ENCODE data around the gene MED25.
A peak's percentile ranks its signal among the peaks of the same experiment; 100 is the strongest.

The MED25 gene

GRCh38 chr19:49802836-49803528, 15.1 kb upstream of the MED25 start:
- Histone ChIP-seq H3K4me3 (no peak overlapping the region), H3K27me3 (ENCODE audit: low read depth) (no peaks in the 10 kb centered on the region), H3K36me3 (replicated peaks) (peaks cover 39% of the 10 kb centered on the region), H3K4me1 (no peaks in the 10 kb centered on the region), H3K9me3 (no peaks in the 10 kb centered on the region)
- in situ Hi-C loops (cut with MboI; ENCODE audit: low sequenced_read_pairs), result no loop called here
- DNase-seq (ENCODE audit: low spot score in 2 of 2), result no peak

- DNase-seq (ENCODE audit: low spot score in 2 of 2), result no peak
- in situ Hi-C loops (cut with MboI; ENCODE audit: low sequenced_read_pairs), result no loop called here
- Histone ChIP-seq H3K4me1 (no peaks in the 10 kb centered on the region), H3K27me3 (ENCODE audit: low read depth) (no peaks in the 10 kb centered on the region), H3K36me3 (replicated peaks) (peaks cover 39% of the 10 kb centered on the region), H3K9me3 (no peaks in the 10 kb centered on the region), H3K4me3 (no peak overlapping the region)
These were observed 14.6 kb upstream of the MED25 start for GRCh38 chr19:49803529-49803856.

- H3K9me3 ChIP-seq, result no peaks in the 10 kb centered on the region
- no peak overlapping the region for H3K4me3 ChIP-seq
- H3K36me3 ChIP-seq (replicated peaks), result peaks cover 20% of the 10 kb centered on the region
- no peaks in the 10 kb centered on the region for H3K27me3 ChIP-seq (ENCODE audit: low read depth)
- no peaks in the 10 kb centered on the region for H3K4me1 ChIP-seq
- in situ Hi-C loops (cut with MboI; ENCODE audit: low sequenced_read_pairs), result no loop called here
- no peak for DNase-seq (ENCODE audit: low spot score in 2 of 2)
These were observed 12.1 kb upstream of the MED25 start for GRCh38 chr19:49805822-49806619.

DNA sequence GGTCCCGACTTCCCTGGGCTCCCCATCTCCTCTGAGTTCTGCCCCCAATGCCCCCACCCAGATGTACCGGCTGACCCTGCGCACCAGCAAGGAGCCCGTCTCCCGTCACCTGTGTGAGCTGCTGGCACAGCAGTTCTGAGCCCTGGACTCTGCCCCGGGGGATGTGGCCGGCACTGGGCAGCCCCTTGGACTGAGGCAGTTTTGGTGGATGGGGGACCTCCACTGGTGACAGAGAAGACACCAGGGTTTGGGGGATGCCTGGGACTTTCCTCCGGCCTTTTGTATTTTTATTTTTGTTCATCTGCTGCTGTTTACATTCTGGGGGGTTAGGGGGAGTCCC, 11.5 kb upstream of the MED25 start:
- in situ Hi-C loops (cut with MboI; ENCODE audit: low sequenced_read_pairs), result no loop called here
- H3K4me1 ChIP-seq, result no peaks in the 10 kb centered on the region
- no peak overlapping the region for H3K4me3 ChIP-seq
- no peaks in the 10 kb centered on the region for H3K9me3 ChIP-seq
- H3K36me3 ChIP-seq (replicated peaks), result peaks cover 20% of the 10 kb centered on the region
- DNase-seq (ENCODE audit: low spot score in 2 of 2), result no peak
- H3K27me3 ChIP-seq (ENCODE audit: low read depth), result no peaks in the 10 kb centered on the region

- Histone ChIP-seq H3K4me1 (no peaks in the 10 kb centered on the region), H3K27me3 (ENCODE audit: low read depth) (no peaks in the 10 kb centered on the region), H3K4me3 (no peak overlapping the region), H3K9me3 (no peaks in the 10 kb centered on the region), H3K36me3 (replicated peaks) (peaks cover 20% of the 10 kb centered on the region)
- DNase-seq (ENCODE audit: low spot score in 2 of 2), result no peak
- in situ Hi-C loops (cut with MboI; ENCODE audit: low sequenced_read_pairs), result no loop called here
These were observed 10.8 kb upstream of the MED25 start for GRCh38 chr19:49807058-49807903.

- in situ Hi-C loops (cut with MboI; ENCODE audit: low sequenced_read_pairs), result no loop called here
- DNase-seq (ENCODE audit: low spot score in 2 of 2), result no peak
These were observed 10.0 kb upstream of the MED25 start for GRCh38 chr19:49807904-49808675.

GRCh38 chr19:49808711-49809159, 9.4 kb upstream of the MED25 start:
- Histone ChIP-seq H3K36me3 (replicated peaks) (peaks cover 8% of the 10 kb centered on the region), H3K4me3 (no peak overlapping the region), H3K9me3 (peaks cover 3% of the 10 kb centered on the region; the same call in 1 of the 2 replicates), H3K4me1 (peaks cover 3% of the 10 kb centered on the region), H3K27me3 (ENCODE audit: low read depth) (no peaks in the 10 kb centered on the region)
- in situ Hi-C loops (cut with MboI; ENCODE audit: low sequenced_read_pairs), result no loop called here
- peak in 1 of 2 experiments; percentile 77 for DNase-seq (ENCODE audit: low spot score in 2 of 2)

More at GRCh38 chr19:49807904-49808675, 10.0 kb upstream of the MED25 start:
- H3K4me1 ChIP-seq, result peaks cover 3% of the 10 kb centered on the region
- peaks cover 15% of the 10 kb centered on the region for H3K36me3 ChIP-seq (replicated peaks)
- H3K27me3 ChIP-seq (ENCODE audit: low read depth), result no peaks in the 10 kb centered on the region
- H3K9me3 ChIP-seq, result peaks cover 3% of the 10 kb centered on the region; the same call in 1 of the 2 replicates
- no peak overlapping the region for H3K4me3 ChIP-seq

DNA sequence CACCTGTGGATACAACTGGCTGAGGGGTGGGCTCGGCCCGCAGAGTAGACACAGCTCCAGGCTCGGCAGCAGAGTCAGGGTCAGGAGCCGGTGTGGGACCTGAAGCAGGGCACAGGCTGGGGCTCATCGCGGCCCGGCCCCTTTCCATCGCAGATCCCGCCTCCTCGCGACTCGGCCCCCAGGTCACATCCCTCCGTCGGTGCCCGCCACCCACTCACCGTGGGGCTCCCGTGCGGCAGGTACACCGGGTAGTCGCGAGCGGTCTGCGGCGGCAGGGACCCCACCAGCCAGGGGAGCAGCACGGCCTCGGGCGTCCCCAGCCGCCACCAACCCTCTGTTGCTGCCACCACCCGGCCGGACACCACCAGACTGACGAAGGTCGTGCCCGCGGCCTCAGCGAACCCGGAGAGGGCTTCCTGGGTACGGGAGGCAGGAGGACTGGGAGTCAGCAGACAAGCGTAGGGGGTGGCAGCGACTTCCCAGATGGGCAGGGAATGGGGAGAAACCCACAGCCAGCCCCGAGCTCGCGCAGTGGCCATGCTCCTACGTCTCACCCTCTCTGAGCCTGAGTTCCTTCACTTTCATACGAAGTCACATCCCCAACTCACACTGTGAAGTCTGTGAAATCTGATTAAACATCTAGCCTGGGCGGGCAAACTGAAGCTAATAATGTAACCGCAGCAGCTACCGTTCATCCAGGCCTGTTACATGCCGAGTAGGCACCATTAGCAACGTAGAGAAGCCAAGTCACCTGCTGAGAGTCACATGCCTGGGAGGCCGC, 8.7 kb upstream of the MED25 start:
- peaks cover 7% of the 10 kb centered on the region for H3K4me1 ChIP-seq
- H3K9me3 ChIP-seq, result peaks cover 3% of the 10 kb centered on the region; the same call in 1 of the 2 replicates
- H3K27me3 ChIP-seq (ENCODE audit: low read depth), result no peaks in the 10 kb centered on the region
- H3K4me3 ChIP-seq, result no peak overlapping the region
- no peak for DNase-seq (ENCODE audit: low spot score in 2 of 2)
- in situ Hi-C loops (cut with MboI; ENCODE audit: low sequenced_read_pairs), result no loop called here
- H3K36me3 ChIP-seq (replicated peaks), result peaks cover 6% of the 10 kb centered on the region

DNA sequence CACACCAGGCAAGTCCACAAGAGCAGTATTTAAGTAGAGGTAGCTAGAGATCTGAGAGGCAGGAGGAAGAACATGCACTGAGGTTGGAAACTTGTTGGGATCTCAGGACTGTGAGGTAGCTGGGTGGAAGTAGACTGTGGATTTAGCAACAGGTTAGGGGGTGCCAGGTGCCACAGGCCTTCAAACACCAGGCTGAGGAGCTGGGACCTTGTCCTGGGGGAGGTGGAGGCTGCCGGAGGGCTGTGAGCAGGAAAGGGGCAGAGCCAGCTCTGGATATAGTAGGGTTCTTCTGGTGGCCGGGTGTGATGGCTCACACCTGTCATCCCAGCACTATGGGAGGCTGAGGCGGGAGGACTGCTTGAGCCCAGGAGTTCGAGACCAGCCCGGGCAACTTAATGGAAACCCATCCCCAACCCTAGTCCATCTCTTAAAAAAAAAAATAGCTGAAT, 8.1 kb upstream of the MED25 start:
- peaks cover 6% of the 10 kb centered on the region for H3K36me3 ChIP-seq (replicated peaks)
- H3K9me3 ChIP-seq, result peaks cover 3% of the 10 kb centered on the region; the same call in 1 of the 2 replicates
- no peak overlapping the region for H3K4me3 ChIP-seq
- in situ Hi-C loops (cut with MboI; ENCODE audit: low sequenced_read_pairs), result no loop called here
- DNase-seq (ENCODE audit: low spot score in 2 of 2), result no peak
- no peaks in the 10 kb centered on the region for H3K27me3 ChIP-seq (ENCODE audit: low read depth)
- peaks cover 7% of the 10 kb centered on the region for H3K4me1 ChIP-seq

GRCh38 chr19:49811328-49811727, 6.8 kb upstream of the MED25 start:
- Histone ChIP-seq H3K27me3 (ENCODE audit: low read depth) (no peaks in the 10 kb centered on the region), H3K4me3 (no peak overlapping the region), H3K9me3 (peaks cover 3% of the 10 kb centered on the region; the same call in 1 of the 2 replicates), H3K36me3 (replicated peaks) (peaks cover 3% of the 10 kb centered on the region; the same call in 1 of the 2 replicates), H3K4me1 (peaks cover 7% of the 10 kb centered on the region)
- DNase-seq (ENCODE audit: low spot score in 2 of 2), result no peak
- in situ Hi-C loops (cut with MboI; ENCODE audit: low sequenced_read_pairs), result no loop called here

DNA sequence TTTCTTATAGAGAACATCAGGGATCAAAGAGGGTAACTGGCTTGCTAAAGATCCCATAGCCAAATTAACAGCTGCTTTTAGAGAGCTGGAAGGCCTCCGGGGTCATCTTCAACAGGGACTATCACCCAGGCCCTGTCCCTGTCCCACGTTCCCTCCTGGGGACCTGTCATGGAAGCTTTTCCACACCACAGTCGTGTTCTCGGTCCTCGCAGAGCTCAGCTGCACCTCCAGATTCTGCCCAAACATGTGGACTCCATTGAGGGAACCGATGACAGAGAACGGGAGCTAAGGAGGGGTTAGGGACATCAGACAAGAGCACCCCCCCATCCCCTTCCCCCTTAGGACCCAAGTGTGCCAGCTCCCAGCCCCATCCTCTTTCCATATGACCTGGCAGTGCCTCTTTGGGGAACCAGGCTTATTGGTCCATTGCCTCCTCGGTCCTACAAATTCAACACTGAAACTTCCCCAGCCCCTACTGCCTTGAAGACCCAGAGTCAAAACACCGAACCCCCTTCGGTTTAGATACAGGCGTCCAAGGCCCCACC, 5.6 kb upstream of the MED25 start:
- H3K36me3 ChIP-seq (replicated peaks), result no peaks in the 10 kb centered on the region; the same call in 1 of the 2 replicates
- DNase-seq (ENCODE audit: low spot score in 2 of 2), result no peak
- in situ Hi-C loops (cut with MboI; ENCODE audit: low sequenced_read_pairs), result no loop called here
- H3K9me3 ChIP-seq, result peaks cover 3% of the 10 kb centered on the region; the same call in 1 of the 2 replicates
- H3K4me3 ChIP-seq, result peak overlapping the region; percentile 49
- peaks cover 11% of the 10 kb centered on the region for H3K4me1 ChIP-seq
- no peaks in the 10 kb centered on the region for H3K27me3 ChIP-seq (ENCODE audit: low read depth)

All from HAP-1 (cell line).